Neural crest cell (in vitro differentiated cells): Measurements from ENCODE around the gene BDKRB2. TPM values are rescaled to one million over a fixed set of nuclear protein-coding genes. Genes with fewer than 3 reads are reported as not detected.
A peak's percentile ranks its signal among the peaks of the same experiment; 100 is the strongest.

Source experiments
- DNase-seq: peaks from one replicate; pipeline ENCODE4 v3.0.0; 2021; ENCODE audit warnings: low read depth, mixed read lengths, low spot score
- H3K27ac Mint-ChIP-seq: one replicate; pipeline ENCODE4 v1.8.0; 2021; ENCODE audit warnings: mild to moderate bottlenecking, mixed read lengths; ENCODE audit not compliant: unreplicated experiment
- H3K27me3 Mint-ChIP-seq: 2 replicates; pipeline ENCODE4 v1.8.0; 2021; ENCODE audit warnings: low read depth, mild to moderate bottlenecking, mixed read lengths
- H3K36me3 Mint-ChIP-seq: 2 replicates; pipeline ENCODE4 v1.8.0; 2021; ENCODE audit warnings: low read depth, mild to moderate bottlenecking, mixed read lengths
- H3K4me1 Mint-ChIP-seq: 2 replicates; pipeline ENCODE4 v1.8.0; 2021; ENCODE audit warnings: mixed read lengths
- H3K4me3 Mint-ChIP-seq: one replicate; pipeline ENCODE4 v1.8.0; 2021; ENCODE audit warnings: mild to moderate bottlenecking, mixed read lengths
- H3K9me3 Mint-ChIP-seq: 2 replicates; pipeline ENCODE4 v1.8.0; 2021; ENCODE audit warnings: mixed read lengths
- CTCF ChIP-seq: fragments of 200-600 bp; sonication (generic); conservative IDR thresholded peaks from 2 replicates; pipeline ENCODE4 v1.5.0; 2021; ENCODE audit warnings: antibody characterized with exemption, mild to moderate bottlenecking
- total RNA-seq: library from RNA; stranded (reverse); gene quantifications from 2 replicates; pipeline ENCODE4 v1.2.1, GENCODE V29; 2021

Gene BDKRB2
- total RNA-seq, 1 donor from 2014 or later, result 0.09 TPM

- H3K4me3 Mint-ChIP-seq, result no peak overlapping the region
- peaks cover 5% of the 10 kb centered on the region for H3K36me3 Mint-ChIP-seq
- TF ChIP-seq CTCF, result peak; percentile 97
- H3K27ac Mint-ChIP-seq, result no peak overlapping the region
- peaks cover 6% of the 10 kb centered on the region for H3K4me1 Mint-ChIP-seq
- DNase-seq, result peak; percentile 84
- H3K27me3 Mint-ChIP-seq, result no peaks in the 10 kb centered on the region
- H3K9me3 Mint-ChIP-seq, result peaks cover 4% of the 10 kb centered on the region
These were observed 70.8 kb downstream of the BDKRB2 start for GRCh38 chr14:96275177-96276112.

- DNase-seq, result no peak
- no peaks in the 10 kb centered on the region for H3K27me3 Mint-ChIP-seq
- no peak for TF ChIP-seq CTCF
- H3K4me1 Mint-ChIP-seq, result peaks cover 22% of the 10 kb centered on the region
- H3K27ac Mint-ChIP-seq, result no peak overlapping the region
- H3K36me3 Mint-ChIP-seq, result peaks cover 5% of the 10 kb centered on the region
- no peak overlapping the region for H3K4me3 Mint-ChIP-seq
- no peaks in the 10 kb centered on the region for H3K9me3 Mint-ChIP-seq
These were observed 73.3 kb downstream of the BDKRB2 start for GRCh38 chr14:96277890-96278289.

DNA sequence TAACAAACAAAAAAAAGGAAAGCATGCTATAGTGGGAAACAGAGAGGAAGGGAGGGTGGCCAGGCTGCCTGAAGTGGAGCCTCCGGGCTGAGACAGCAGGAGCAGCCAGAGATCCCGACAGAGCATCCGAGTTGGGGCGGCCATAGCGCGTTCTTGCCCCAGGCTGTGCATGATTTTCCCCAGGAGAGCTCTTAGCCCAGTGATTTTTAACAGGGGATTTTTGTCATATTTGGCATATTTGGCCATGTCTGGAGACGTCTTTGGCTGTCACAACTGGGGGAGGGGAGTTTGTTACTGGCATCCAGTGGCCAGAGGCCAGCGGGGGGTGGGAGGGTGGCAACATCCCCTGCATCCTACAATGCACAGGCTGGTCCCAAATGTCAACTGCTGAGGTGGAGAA is 74.9 kb downstream of the BDKRB2 start:
- Mint-ChIP-seq H3K27me3 (no peaks in the 10 kb centered on the region), H3K4me3 (no peak overlapping the region), H3K27ac (no peak overlapping the region), H3K36me3 (peaks cover 5% of the 10 kb centered on the region), H3K4me1 (peaks cover 25% of the 10 kb centered on the region), H3K9me3 (no peaks in the 10 kb centered on the region)
- DNase-seq, result no peak
- TF ChIP-seq CTCF, result no peak

DNA sequence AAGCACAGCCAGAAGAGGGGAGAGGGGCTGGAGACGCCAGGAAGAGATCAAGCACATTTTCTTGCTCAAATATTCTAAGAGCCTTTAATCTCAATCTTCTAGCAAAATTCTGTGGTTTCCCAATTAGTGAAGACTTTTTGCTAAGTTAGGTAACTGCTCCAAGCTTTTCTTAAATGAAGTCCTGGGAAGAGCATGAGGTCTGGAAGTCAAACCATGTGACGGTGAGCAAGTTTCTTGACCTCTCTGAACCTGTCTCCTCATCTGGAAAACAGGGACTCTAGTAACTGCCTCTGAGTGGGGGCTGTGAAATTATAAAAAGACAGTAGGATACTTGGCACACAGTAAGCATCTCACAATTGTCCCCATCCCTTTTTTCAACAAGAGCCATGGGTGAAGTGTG is 75.5 kb downstream of the BDKRB2 start:
- Mint-ChIP-seq H3K9me3 (no peaks in the 10 kb centered on the region), H3K4me3 (no peak overlapping the region), H3K36me3 (peaks cover 5% of the 10 kb centered on the region), H3K27ac (no peak overlapping the region), H3K27me3 (no peaks in the 10 kb centered on the region), H3K4me1 (peaks cover 22% of the 10 kb centered on the region)
- DNase-seq, result no peak
- TF ChIP-seq CTCF, result no peak

- Mint-ChIP-seq H3K36me3 (peaks cover 8% of the 10 kb centered on the region), H3K27me3 (no peaks in the 10 kb centered on the region), H3K4me3 (no peak overlapping the region), H3K9me3 (no peaks in the 10 kb centered on the region), H3K4me1 (peaks cover 19% of the 10 kb centered on the region), H3K27ac (no peak overlapping the region)
- DNase-seq, result no peak
- TF ChIP-seq CTCF, result no peak
These were observed 76.8 kb downstream of the BDKRB2 start for GRCh38 chr14:96281486-96281885.
